ENCODE results near the gene CACNA1B.

GRCh38 chr9:137984005-137984404 lies 106.4 kb downstream of the CACNA1B start:
- no peak for TF ChIP-seq CTCF (IDR thresholded peaks at IDR 0.05)
- TF ChIP-seq EZH2 (IDR thresholded peaks at IDR 0.05; ENCODE audit: borderline replicate concordance, insufficient read depth, low read depth, low read length, poor library complexity, severe bottlenecking), result no peak
